GM12892 (cell line): Measurements from ENCODE around the gene ULBP2.

Experiments
- POLR2A ChIP-seq: IDR thresholded peaks from 2 replicates; pipeline ENCODE4 v1.6.1; 2011; ENCODE audit warnings: low read depth, low read length, control low read depth
- TAF1 ChIP-seq: IDR thresholded peaks from 2 replicates; pipeline ENCODE4 v1.6.1; 2011; ENCODE audit warnings: low read depth, mild to moderate bottlenecking, control low read depth, low read length, borderline replicate concordance

- no peak for TF ChIP-seq POLR2A
- no peak for TF ChIP-seq TAF1
Observed at GRCh38 chr6:149995235-149995750, 53.5 kb downstream of the ULBP2 start.
